GM12892 (cell line): ENCODE results near the gene S100A10.

Experiments
- POLR2A ChIP-seq: IDR thresholded peaks from 2 replicates; pipeline ENCODE4 v1.6.1; 2011; ENCODE audit warnings: low read depth, low read length, control low read depth
- POLR2AphosphoS5 ChIP-seq: IDR thresholded peaks from 2 replicates; pipeline ENCODE4 v1.6.1; 2011; ENCODE audit warnings: low read depth, low read length, control low read depth
- TAF1 ChIP-seq: IDR thresholded peaks from 2 replicates; pipeline ENCODE4 v1.6.1; 2011; ENCODE audit warnings: low read depth, mild to moderate bottlenecking, control low read depth, low read length, borderline replicate concordance

- no peak for TF ChIP-seq POLR2AphosphoS5
- no peak for TF ChIP-seq POLR2A
- no peak for TF ChIP-seq TAF1
Observed at GRCh38 chr1:151944857-151945575, 48.6 kb downstream of the S100A10 start.
